Nephron progenitor cell (in vitro differentiated cells): ENCODE results near the gene ALOX5AP.

Experiments
- DNase-seq: peaks from one replicate; pipeline ENCODE4 v3.0.0; 2021
- H3K27ac Mint-ChIP-seq: 2 replicates; pipeline ENCODE4 v1.8.0; 2021; ENCODE audit warnings: mild to moderate bottlenecking, moderate library complexity, mixed read lengths
- H3K27me3 Mint-ChIP-seq: 2 replicates; pipeline ENCODE4 v1.8.0; 2021; ENCODE audit warnings: mild to moderate bottlenecking, low read depth, mixed read lengths; ENCODE audit not compliant: poor library complexity
- H3K36me3 Mint-ChIP-seq: 2 replicates; pipeline ENCODE4 v1.8.0; 2021; ENCODE audit warnings: low read depth, mixed read lengths
- H3K4me1 Mint-ChIP-seq: 2 replicates; pipeline ENCODE4 v1.8.0; 2021; ENCODE audit warnings: mixed read lengths
- H3K4me3 Mint-ChIP-seq: 2 replicates; pipeline ENCODE4 v1.8.0; 2021; ENCODE audit warnings: mild to moderate bottlenecking, moderate library complexity, mixed read lengths
- H3K9me3 Mint-ChIP-seq: 2 replicates; pipeline ENCODE4 v1.8.0; 2021; ENCODE audit warnings: mild to moderate bottlenecking, moderate library complexity, mixed read lengths
- TF ChIP-seq, protein P1 (sequence below): fragments of 200-600 bp; sonication (generic); IDR thresholded peaks from 2 replicates; pipeline ENCODE4 v1.5.0; 2021; ENCODE audit warnings: antibody characterized with exemption

The ALOX5AP gene

DNA sequence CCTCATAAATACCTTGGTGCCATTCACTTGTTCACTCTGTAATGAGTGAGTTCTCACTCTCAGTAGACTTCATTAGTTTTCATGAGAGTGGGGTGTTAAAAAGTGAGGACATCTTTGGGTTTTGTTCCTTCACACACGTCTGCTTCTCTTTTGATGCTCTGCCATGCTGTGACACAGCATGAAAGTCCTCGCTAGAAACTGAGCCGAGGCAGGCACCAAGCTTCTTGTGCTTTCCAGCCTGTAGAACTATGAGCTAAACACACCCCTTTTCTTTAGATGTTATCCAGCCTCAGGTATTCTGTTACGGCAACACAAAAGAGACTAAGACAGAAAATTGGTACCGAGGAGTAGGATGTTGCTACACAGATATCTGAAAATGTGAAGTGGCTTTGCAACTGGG, 43.7 kb downstream of the ALOX5AP start:
- H3K9me3 Mint-ChIP-seq, result peaks cover 18% of the 10 kb centered on the region
- no peak overlapping the region for H3K4me3 Mint-ChIP-seq
- no peaks in the 10 kb centered on the region for H3K27me3 Mint-ChIP-seq
- TF ChIP-seq, protein P1, sequence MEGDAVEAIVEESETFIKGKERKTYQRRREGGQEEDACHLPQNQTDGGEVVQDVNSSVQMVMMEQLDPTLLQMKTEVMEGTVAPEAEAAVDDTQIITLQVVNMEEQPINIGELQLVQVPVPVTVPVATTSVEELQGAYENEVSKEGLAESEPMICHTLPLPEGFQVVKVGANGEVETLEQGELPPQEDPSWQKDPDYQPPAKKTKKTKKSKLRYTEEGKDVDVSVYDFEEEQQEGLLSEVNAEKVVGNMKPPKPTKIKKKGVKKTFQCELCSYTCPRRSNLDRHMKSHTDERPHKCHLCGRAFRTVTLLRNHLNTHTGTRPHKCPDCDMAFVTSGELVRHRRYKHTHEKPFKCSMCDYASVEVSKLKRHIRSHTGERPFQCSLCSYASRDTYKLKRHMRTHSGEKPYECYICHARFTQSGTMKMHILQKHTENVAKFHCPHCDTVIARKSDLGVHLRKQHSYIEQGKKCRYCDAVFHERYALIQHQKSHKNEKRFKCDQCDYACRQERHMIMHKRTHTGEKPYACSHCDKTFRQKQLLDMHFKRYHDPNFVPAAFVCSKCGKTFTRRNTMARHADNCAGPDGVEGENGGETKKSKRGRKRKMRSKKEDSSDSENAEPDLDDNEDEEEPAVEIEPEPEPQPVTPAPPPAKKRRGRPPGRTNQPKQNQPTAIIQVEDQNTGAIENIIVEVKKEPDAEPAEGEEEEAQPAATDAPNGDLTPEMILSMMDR, result no peak
- no peak overlapping the region for H3K27ac Mint-ChIP-seq
- no peak for DNase-seq
- peaks cover 28% of the 10 kb centered on the region for H3K4me1 Mint-ChIP-seq
- peaks cover 11% of the 10 kb centered on the region for H3K36me3 Mint-ChIP-seq

DNA sequence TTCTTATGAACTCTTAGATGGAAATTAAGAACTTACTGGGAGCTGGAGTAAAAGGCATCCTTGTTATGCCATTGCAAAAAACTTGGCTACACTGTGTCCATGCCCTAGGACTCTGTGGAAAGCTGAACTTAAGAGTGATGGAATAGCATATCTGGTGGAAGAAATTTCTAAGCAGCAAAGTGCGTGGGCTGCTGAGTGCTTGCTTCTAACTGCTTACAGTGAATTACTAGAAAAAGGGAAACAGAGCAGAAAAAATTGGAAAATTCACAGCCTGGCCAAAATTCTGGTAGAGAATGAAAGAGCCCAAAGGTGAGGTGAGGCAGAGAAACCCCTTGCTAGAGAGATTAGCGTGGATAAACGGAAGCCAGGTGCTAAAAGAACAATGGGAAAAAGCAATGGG, 44.3 kb downstream of the ALOX5AP start:
- H3K27me3 Mint-ChIP-seq, result no peaks in the 10 kb centered on the region
- no peak for DNase-seq
- peaks cover 11% of the 10 kb centered on the region for H3K36me3 Mint-ChIP-seq
- TF ChIP-seq, protein P1, result no peak
- H3K27ac Mint-ChIP-seq, result no peak overlapping the region
- H3K4me3 Mint-ChIP-seq, result no peak overlapping the region
- H3K4me1 Mint-ChIP-seq, result peaks cover 28% of the 10 kb centered on the region
- peaks cover 18% of the 10 kb centered on the region for H3K9me3 Mint-ChIP-seq

DNA sequence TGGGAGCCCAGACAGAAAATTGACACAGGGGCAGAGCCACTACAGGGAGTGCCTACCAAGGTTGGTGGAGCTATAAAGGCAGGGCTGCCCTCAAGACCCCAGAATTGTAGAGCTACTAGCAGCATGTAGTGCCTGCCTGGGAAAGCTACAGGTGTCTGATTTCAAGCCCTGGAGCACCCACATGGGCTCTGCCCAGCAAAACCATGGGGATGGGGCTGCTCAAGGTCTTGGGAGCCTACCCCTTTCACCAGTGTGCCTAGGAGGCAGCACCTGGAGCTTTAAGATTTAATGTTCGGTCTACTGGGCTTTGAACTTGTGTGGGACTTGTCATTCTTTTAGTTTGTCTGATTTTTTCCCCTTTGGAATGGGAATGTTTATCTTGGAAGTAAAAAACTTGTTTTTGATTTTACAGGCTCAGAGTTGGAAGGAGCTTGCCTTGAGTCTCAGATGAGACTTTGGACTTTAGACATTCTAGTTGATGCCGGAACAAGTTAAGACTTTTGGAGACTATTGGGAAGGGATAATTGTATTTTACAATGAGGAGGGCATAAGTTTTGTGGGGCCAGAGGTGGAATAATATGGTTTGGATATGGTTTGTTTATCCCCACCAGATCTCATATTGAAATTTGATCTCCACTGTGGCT, 45.1 kb downstream of the ALOX5AP start:
- Mint-ChIP-seq H3K36me3 (peaks cover 11% of the 10 kb centered on the region), H3K27me3 (no peaks in the 10 kb centered on the region), H3K9me3 (peaks cover 18% of the 10 kb centered on the region), H3K4me1 (peaks cover 28% of the 10 kb centered on the region), H3K27ac (no peak overlapping the region), H3K4me3 (no peak overlapping the region)
- DNase-seq, result no peak
- TF ChIP-seq, protein P1, result no peak

DNA sequence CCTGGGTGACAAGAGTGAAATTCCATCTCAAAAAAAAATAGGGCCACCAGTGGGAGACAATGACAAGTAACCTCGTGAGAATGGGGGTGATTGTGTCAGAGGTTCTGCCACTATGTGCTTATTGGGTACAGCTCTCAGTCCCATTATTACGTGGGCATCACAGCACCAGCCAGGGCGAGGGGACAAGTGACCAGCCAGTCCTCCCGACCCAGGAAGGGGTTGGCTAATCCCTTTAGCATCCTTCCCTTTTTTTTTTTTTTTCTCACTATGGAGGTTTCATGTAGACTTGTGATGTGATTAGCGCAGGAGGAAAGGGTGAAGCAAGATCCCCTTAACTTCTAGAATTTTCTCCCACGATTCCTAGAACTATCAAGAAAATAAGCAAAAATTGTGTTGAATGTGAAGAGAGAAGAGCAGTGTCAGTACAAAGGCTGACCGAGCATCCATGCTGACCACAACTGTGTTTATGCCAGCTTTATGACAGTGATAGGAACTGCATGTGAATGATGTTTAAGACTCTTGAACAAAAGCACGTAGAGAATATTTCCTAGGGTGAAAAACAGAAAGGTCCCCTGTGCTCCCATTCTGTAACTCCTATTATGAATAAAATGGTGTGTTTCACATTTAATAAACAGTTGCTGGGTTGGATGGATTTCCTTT, 50.0 kb downstream of the ALOX5AP start:
- Mint-ChIP-seq H3K4me3 (no peak overlapping the region), H3K36me3 (peaks cover 11% of the 10 kb centered on the region), H3K4me1 (no peaks in the 10 kb centered on the region), H3K27ac (no peak overlapping the region), H3K27me3 (peaks cover 19% of the 10 kb centered on the region), H3K9me3 (peaks cover 18% of the 10 kb centered on the region)
- TF ChIP-seq, protein P1, result no peak
- DNase-seq, result no peak

DNA sequence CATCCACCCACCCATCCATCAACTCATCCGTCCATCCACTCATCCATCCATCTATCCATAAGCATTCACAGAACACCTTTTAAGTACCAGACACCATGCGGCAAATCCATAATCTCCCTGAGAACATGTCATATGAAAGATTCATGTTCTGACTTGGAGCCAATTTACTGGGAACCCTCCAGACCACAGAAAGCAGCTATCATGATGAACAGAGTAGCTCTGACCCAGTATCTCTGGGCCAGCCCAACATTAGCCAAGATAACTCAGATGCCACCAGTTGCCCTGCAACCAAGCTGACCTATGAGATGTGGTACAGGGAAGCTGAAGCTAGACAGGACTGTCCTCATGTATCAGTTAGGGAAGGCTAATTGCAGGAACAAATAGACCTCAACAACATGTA, 51.3 kb downstream of the ALOX5AP start:
- Mint-ChIP-seq H3K4me3 (no peak overlapping the region), H3K36me3 (peaks cover 5% of the 10 kb centered on the region), H3K27ac (no peak overlapping the region), H3K4me1 (no peaks in the 10 kb centered on the region), H3K9me3 (peaks cover 10% of the 10 kb centered on the region), H3K27me3 (peaks cover 19% of the 10 kb centered on the region)
- DNase-seq, result no peak
- TF ChIP-seq, protein P1, result no peak
